DND-41 (cell line): Measurements from ENCODE around the gene CPEB2.

Experiments
- ATAC-seq: fragments of 200-7000 bp; cut with Tn5 transposase; 3 replicates; pipeline ENCODE4 v1.9.1; 2021; ENCODE audit warnings: low read depth; ENCODE audit not compliant: insufficient read depth
- DNase-seq: peaks from one replicate; pipeline ENCODE4 v3.0.0-alpha.2; 2020
- H2AFZ ChIP-seq: 2 replicates; pipeline ENCODE4 v1.6.0; 2012; ENCODE audit warnings: low read depth, low read length
- H3K27ac ChIP-seq: 2 replicates; pipeline ENCODE4 v1.5.1; 2012; ENCODE audit warnings: low read length, inconsistent platforms
- H3K27me3 ChIP-seq: fragments of 200-600 bp; sonication (generic); 2 replicates; pipeline ENCODE4 v1.6.0; 2012; ENCODE audit warnings: low read length, mild to moderate bottlenecking, inconsistent platforms; ENCODE audit not compliant: insufficient read depth, poor library complexity
- H3K36me3 ChIP-seq: 2 replicates; pipeline ENCODE4 v1.5.1; 2012; ENCODE audit warnings: low read length, inconsistent platforms; ENCODE audit not compliant: insufficient read depth
- H3K4me1 ChIP-seq: 2 replicates; pipeline ENCODE4 v1.5.1; 2012; ENCODE audit warnings: mild to moderate bottlenecking, low read length; ENCODE audit not compliant: insufficient read depth
- H3K4me2 ChIP-seq: 2 replicates; pipeline ENCODE4 v1.6.0; 2012; ENCODE audit warnings: mild to moderate bottlenecking, moderate library complexity, low read length, inconsistent platforms; ENCODE audit not compliant: insufficient read depth
- H3K4me3 ChIP-seq, 2 experiments: fragments of 200-600 bp in 1 of 2; shearing (Covaris generic) in 1 of 2; 2 replicates each; pipeline ENCODE4 v1.5.1; 2012 to 2016; ENCODE audit warnings: inconsistent platforms in 2 of 2, low read length in 2 of 2, mild to moderate bottlenecking in 2 of 2, low read depth in 1 of 2, moderate library complexity in 1 of 2
- H3K79me2 ChIP-seq: 2 replicates; pipeline ENCODE4 v1.6.0; 2012; ENCODE audit warnings: low read length, inconsistent platforms; ENCODE audit not compliant: insufficient read depth
- H3K9ac ChIP-seq: 2 replicates; pipeline ENCODE4 v1.6.0; 2012; ENCODE audit warnings: low read depth, mild to moderate bottlenecking, inconsistent platforms, low read length, moderate library complexity
- H3K9me3 ChIP-seq: 2 replicates; pipeline ENCODE4 v1.5.1; 2012; ENCODE audit warnings: low read length, moderate library complexity, mild to moderate bottlenecking, inconsistent platforms; ENCODE audit not compliant: insufficient read depth, severe bottlenecking
- H4K20me1 ChIP-seq: 2 replicates; pipeline ENCODE4 v1.6.0; 2012; ENCODE audit warnings: low read length; ENCODE audit not compliant: insufficient read depth
- EZH2 ChIP-seq: IDR thresholded peaks from 3 replicates; pipeline ENCODE4 v1.6.1; 2012; ENCODE audit warnings: borderline replicate concordance, low read depth, mild to moderate bottlenecking, moderate library complexity, low read length, inconsistent platforms; ENCODE audit not compliant: severe bottlenecking
- TF ChIP-seq, protein P1 (sequence below): IDR thresholded peaks from 2 replicates; pipeline ENCODE4 v1.5.1; 2012; ENCODE audit warnings: borderline replicate concordance, low read length, moderate library complexity, mild to moderate bottlenecking; ENCODE audit not compliant: poor library complexity, severe bottlenecking; ENCODE audit errors: extremely low read depth

The CPEB2 gene

DNA sequence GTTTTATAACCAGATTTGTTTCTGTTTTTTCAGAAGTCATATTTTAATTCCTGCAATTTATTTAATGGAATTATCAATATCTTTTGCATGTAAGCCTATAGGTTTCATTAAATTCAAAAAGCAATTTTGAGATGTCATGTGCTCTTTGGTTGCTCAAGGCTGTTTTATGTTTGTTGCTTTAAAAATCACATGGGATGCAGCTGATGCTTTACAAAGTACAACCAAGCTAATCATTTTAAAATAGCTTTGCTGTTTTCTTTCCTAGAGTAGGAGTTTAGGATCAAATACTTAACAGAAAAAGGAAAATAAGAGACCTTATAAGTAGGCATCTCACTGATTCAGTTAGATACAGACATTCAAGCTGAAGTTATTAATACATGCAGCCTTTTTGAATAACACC is 11.3 kb downstream of the CPEB2 start:
- DNase-seq, result no peak
- no peaks in the 10 kb centered on the region for H3K79me2 ChIP-seq
- TF ChIP-seq, protein P1, sequence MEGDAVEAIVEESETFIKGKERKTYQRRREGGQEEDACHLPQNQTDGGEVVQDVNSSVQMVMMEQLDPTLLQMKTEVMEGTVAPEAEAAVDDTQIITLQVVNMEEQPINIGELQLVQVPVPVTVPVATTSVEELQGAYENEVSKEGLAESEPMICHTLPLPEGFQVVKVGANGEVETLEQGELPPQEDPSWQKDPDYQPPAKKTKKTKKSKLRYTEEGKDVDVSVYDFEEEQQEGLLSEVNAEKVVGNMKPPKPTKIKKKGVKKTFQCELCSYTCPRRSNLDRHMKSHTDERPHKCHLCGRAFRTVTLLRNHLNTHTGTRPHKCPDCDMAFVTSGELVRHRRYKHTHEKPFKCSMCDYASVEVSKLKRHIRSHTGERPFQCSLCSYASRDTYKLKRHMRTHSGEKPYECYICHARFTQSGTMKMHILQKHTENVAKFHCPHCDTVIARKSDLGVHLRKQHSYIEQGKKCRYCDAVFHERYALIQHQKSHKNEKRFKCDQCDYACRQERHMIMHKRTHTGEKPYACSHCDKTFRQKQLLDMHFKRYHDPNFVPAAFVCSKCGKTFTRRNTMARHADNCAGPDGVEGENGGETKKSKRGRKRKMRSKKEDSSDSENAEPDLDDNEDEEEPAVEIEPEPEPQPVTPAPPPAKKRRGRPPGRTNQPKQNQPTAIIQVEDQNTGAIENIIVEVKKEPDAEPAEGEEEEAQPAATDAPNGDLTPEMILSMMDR, result no peak
- TF ChIP-seq EZH2, result no peak

DNA sequence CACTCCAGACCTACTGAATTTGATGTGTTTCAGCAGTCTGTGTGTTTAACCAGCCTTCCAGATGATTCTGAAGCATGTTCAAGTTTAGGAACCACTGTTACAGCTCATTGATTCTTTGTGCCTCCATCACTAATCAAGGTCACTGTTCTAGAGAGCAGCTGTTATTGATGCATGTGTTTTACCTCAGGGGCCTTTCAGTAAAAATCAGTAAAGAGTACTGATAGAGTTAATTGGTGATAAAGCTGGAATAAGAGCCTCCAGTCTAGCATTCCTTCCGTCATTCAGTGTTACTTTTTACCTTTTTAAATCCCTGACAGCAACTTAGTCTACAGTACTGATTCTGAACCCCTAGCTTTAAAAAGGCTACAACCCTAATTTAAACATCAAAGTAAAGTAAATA is 12.9 kb downstream of the CPEB2 start:
- Histone ChIP-seq H3K27ac (no peak overlapping the region), H3K36me3 (no peaks in the 10 kb centered on the region)

More for the DNA sequence above, 11.3 kb downstream of the CPEB2 start:
- Histone ChIP-seq H2AFZ (no peak overlapping the region), H3K36me3 (no peaks in the 10 kb centered on the region), H3K4me1 (no peaks in the 10 kb centered on the region), H3K27me3 (no peaks in the 10 kb centered on the region), H3K27ac (no peak overlapping the region), H3K4me3 (no peak overlapping the region), H4K20me1 (no peaks in the 10 kb centered on the region), H3K4me2 (no peak overlapping the region), H3K9me3 (no peaks in the 10 kb centered on the region), H3K9ac (no peak overlapping the region)
- ATAC-seq, result no peak

DNA sequence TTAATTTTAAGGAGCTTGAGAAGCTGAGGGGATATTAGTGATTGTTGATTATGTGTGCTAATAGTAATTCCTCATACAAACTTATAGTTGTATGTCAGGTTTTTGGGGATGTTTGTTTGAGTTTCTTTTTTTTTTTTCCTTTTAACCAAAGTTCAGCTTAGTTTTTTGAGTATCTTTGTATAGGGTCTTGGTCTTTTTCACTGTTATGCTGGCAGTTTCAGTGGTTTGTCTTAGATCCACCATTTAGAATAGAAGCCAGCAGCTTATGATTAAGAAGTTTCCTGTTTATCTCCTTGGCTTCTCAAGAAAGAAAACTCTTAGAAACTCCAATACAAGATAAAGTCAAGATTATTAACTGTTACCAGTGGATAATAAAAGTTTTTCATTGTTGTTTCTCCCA is 16.1 kb downstream of the CPEB2 start:
- Histone ChIP-seq H3K4me2 (no peak overlapping the region), H3K9ac (no peak overlapping the region), H3K36me3 (no peaks in the 10 kb centered on the region), H3K27me3 (no peaks in the 10 kb centered on the region), H2AFZ (no peak overlapping the region), H3K4me1 (no peaks in the 10 kb centered on the region), H3K4me3 (no peak overlapping the region), H3K27ac (no peak overlapping the region), H3K79me2 (no peaks in the 10 kb centered on the region), H3K9me3 (no peaks in the 10 kb centered on the region), H4K20me1 (no peaks in the 10 kb centered on the region)
- TF ChIP-seq EZH2, result no peak
- TF ChIP-seq, protein P1, result no peak
- ATAC-seq, result no peak
- no peak for DNase-seq

More for the DNA sequence above, 12.9 kb downstream of the CPEB2 start:
- no peaks in the 10 kb centered on the region for H4K20me1 ChIP-seq
- H3K4me1 ChIP-seq, result no peaks in the 10 kb centered on the region
- H3K79me2 ChIP-seq, result no peaks in the 10 kb centered on the region
- H3K27me3 ChIP-seq, result no peaks in the 10 kb centered on the region
- H2AFZ ChIP-seq, result no peak overlapping the region
- H3K4me2 ChIP-seq, result no peak overlapping the region
- no peak overlapping the region for H3K4me3 ChIP-seq
- ATAC-seq, result no peak
- DNase-seq, result no peak
- H3K9ac ChIP-seq, result no peak overlapping the region
- TF ChIP-seq EZH2, result no peak
- TF ChIP-seq, protein P1, result no peak
- no peaks in the 10 kb centered on the region for H3K9me3 ChIP-seq
